ENCODE measurements around the gene SHANK2. TPM values are rescaled to one million over a fixed set of nuclear protein-coding genes. Genes with fewer than 3 reads are reported as not detected.
A peak's percentile ranks its signal among the peaks of the same experiment; 100 is the strongest.

The SHANK2 gene
- total RNA-seq, 5 donors from 2014 or later (not counting 1 experiment from before 2014, with no cell fraction given): 0.15 to 0.60 (median 0.49) TPM; not detected in 2

DNA sequence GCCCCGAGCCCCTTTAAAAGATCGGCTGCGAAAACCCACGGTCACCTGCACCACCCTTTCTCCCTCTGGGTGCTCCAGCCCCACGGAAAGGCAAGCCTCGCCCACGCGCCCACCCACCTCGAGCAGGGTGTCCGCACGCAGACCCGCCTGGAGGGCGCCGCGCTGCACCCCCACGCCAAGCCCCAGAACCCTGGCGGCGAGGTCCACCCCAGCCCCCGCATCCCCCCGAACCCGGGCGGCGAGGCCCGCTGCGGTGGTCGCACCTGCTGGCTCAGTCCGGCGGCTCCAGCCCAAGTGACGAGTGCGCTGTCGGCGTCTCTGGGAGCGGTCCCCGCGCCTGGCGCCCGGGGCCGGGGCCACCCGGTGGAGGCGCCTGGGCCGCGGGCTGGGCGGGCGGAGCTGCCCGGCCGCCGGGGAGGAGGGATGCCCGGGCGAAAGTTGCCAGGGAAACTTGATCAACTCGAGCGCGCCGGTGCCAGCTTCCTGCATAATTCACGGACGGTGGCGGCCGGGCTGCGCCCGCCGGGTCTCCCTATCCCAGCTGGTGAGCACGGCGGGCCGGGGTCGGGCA is 1.1 kb downstream of the SHANK2 start:
- Mint-ChIP-seq H3K9me3 (no peaks in the 10 kb centered on the region), H3K4me3 (peak overlapping the region in 1 of 3 donors; percentile 42), H3K27ac (no peak overlapping the region), H3K4me1 (peaks cover 0 to 10% (median 6%) of the 10 kb centered on the region in 3 donors), H3K27me3 (peaks cover 43 to 68% of the 10 kb centered on the region in 2 donors), H3K36me3 (no peaks in the 10 kb centered on the region)
- Histone ChIP-seq H3K27me3 (replicated peaks in 1 of 2; ENCODE audit: control insufficient read depth in 2 of 2, extremely low read depth in 1 of 2, insufficient read depth in 2 of 2, low read length in 1 of 2) (peaks cover 3 to 71% of the 10 kb centered on the region in 2 experiments), H3K9me3 (no peaks in the 10 kb centered on the region), H3K4me1 (ENCODE audit: control insufficient read depth in 1 of 2, extremely low read depth in 1 of 2, insufficient read depth in 2 of 2, low read length in 2 of 2) (peaks cover 0 to 4% of the 10 kb centered on the region in 2 experiments), H3K27ac (ENCODE audit: low read length) (no peak overlapping the region), H3K4me3 (ENCODE audit: control insufficient read depth in 1 of 2, extremely low read depth in 1 of 2, low read length in 1 of 2) (no peak overlapping the region), H3K36me3 (ENCODE audit: control insufficient read depth in 2 of 2, extremely low read depth in 1 of 2, insufficient read depth in 1 of 2, low read length in 1 of 2) (no peaks in the 10 kb centered on the region)
- ChIA-PET CTCF (no interaction called here), POLR2A (interaction anchor here in 1 of 2 donors (0.5 kb wide), 1 partner anchor 683 kb away, joined by 5 read pairs; no protein-coding TSS in a partner anchor)
- ATAC-seq (replicated peaks in 1 of 4) (no peak), DNase-seq (no peak)
- WGBS (ENCODE audit: insufficient coverage): 4% methylated on average over 64 of the region's 64 CpGs

DNA sequence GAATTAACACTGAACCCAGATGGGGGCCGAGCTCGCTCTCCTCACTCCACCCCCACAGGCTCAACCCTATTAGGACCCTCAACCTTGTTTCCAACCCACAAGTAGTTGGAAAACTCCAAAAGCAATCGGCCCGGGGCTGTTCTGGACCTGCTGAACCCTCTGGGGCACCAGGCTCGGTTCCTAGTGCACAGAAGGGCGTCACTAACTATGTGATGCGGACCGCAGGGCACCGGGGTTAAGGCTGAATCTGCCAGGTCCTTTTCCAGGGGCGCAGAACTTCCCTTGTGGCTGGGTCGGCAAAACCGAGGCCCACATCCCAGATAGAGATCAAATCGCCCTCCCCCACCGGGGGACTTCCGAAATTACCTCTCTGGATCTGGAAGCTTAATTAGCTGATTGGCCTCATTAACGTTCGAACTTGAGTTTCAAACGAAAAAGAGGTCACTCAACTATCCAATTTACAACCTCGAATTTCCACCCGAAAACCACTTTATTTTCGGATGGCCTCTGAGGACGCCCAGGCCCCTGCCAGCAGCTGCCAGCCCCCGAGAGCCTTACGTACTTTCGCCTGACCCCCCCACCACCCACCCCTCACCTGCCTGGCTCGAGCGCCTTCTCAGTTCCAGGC is 1.7 kb downstream of the SHANK2 start:
- H3K4me1 ChIP-seq (ENCODE audit: control insufficient read depth in 1 of 2, extremely low read depth in 1 of 2, insufficient read depth in 2 of 2, low read length in 2 of 2): peaks cover 0 to 4% of the 10 kb centered on the region in 2 experiments
- no peaks in the 10 kb centered on the region for H3K9me3 Mint-ChIP-seq
- DNase-seq (no peak), ATAC-seq (replicated peaks in 1 of 4) (no peak)
- no peaks in the 10 kb centered on the region for H3K36me3 Mint-ChIP-seq
- no peaks in the 10 kb centered on the region for H3K36me3 ChIP-seq (ENCODE audit: control insufficient read depth in 2 of 2, extremely low read depth in 1 of 2, insufficient read depth in 1 of 2, low read length in 1 of 2)
- no peaks in the 10 kb centered on the region for H3K9me3 ChIP-seq
- no peak overlapping the region for H3K27ac Mint-ChIP-seq
- H3K27me3 Mint-ChIP-seq: peaks cover 41 to 67% of the 10 kb centered on the region in 2 donors
- ChIA-PET POLR2A (interaction anchor here in 1 of 2 donors (0.5 kb wide), 1 partner anchor 682 kb away, joined by 5 read pairs; no protein-coding TSS in a partner anchor), CTCF (no interaction called here)
- H3K27me3 ChIP-seq (replicated peaks in 1 of 2; ENCODE audit: control insufficient read depth in 2 of 2, extremely low read depth in 1 of 2, insufficient read depth in 2 of 2, low read length in 1 of 2): peaks cover 3 to 71% of the 10 kb centered on the region in 2 experiments
- peak overlapping the region in 1 of 3 donors; percentile 42 for H3K4me3 Mint-ChIP-seq
- no peak overlapping the region for H3K27ac ChIP-seq (ENCODE audit: low read length)
- H3K4me1 Mint-ChIP-seq: peaks cover 0 to 10% (median 6%) of the 10 kb centered on the region in 3 donors
- WGBS (ENCODE audit: insufficient coverage): 15% methylated on average over 27 of the region's 27 CpGs
- H3K4me3 ChIP-seq (ENCODE audit: control insufficient read depth in 1 of 2, extremely low read depth in 1 of 2, low read length in 1 of 2): no peak overlapping the region

- H3K27ac Mint-ChIP-seq: no peak overlapping the region
Measured at GRCh38 chr11:71249301-71249700, 3.1 kb downstream of the SHANK2 start.

DNA sequence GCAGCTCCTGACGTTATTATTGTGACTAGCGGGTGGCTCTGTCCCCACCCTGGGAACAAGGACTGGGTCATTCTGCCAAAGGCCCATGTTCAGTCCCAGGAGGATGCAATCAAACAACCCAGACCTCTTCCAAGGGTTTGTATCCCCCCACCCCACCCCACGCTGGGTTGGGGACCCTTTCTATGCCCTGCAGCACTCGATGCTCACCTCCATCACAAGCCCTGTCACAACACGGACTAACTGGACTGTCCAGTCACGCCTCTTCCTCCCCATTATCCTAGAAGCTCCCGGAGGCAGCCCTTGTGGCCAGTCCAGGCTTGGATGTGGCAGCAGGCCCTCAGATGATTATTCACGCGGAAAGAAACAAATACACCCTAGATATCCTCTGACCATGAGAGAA is 3.7 kb downstream of the SHANK2 start:
- peaks cover 0 to 10% (median 6%) of the 10 kb centered on the region in 3 donors for H3K4me1 Mint-ChIP-seq
- no peaks in the 10 kb centered on the region for H3K36me3 ChIP-seq (ENCODE audit: control insufficient read depth in 2 of 2, extremely low read depth in 1 of 2, insufficient read depth in 1 of 2, low read length in 1 of 2)
- WGBS (ENCODE audit: insufficient coverage): 64% methylated on average over 5 of the region's 9 CpGs
- peaks cover 0 to 4% of the 10 kb centered on the region in 2 experiments for H3K4me1 ChIP-seq (ENCODE audit: control insufficient read depth in 1 of 2, extremely low read depth in 1 of 2, insufficient read depth in 2 of 2, low read length in 2 of 2)
- no peak overlapping the region for H3K4me3 ChIP-seq (ENCODE audit: control insufficient read depth in 1 of 2, extremely low read depth in 1 of 2, low read length in 1 of 2)
- H3K27ac Mint-ChIP-seq: no peak overlapping the region
- peaks cover 24 to 53% of the 10 kb centered on the region in 2 donors for H3K27me3 Mint-ChIP-seq
- ChIA-PET POLR2A (no interaction called here), CTCF (no interaction called here)
- H3K9me3 Mint-ChIP-seq: no peaks in the 10 kb centered on the region
- ATAC-seq (replicated peaks in 1 of 4) (no peak), DNase-seq (no peak)
- no peak overlapping the region for H3K27ac ChIP-seq (ENCODE audit: low read length)
- H3K4me3 Mint-ChIP-seq: no peak overlapping the region
- peaks cover 0 to 62% of the 10 kb centered on the region in 2 experiments for H3K27me3 ChIP-seq (replicated peaks in 1 of 2; ENCODE audit: control insufficient read depth in 2 of 2, extremely low read depth in 1 of 2, insufficient read depth in 2 of 2, low read length in 1 of 2)
- no peaks in the 10 kb centered on the region for H3K36me3 Mint-ChIP-seq
- H3K9me3 ChIP-seq: no peaks in the 10 kb centered on the region

More at GRCh38 chr11:71249301-71249700, 3.1 kb downstream of the SHANK2 start:
- H3K9me3 Mint-ChIP-seq: no peaks in the 10 kb centered on the region
- H3K4me3 Mint-ChIP-seq: no peak overlapping the region
- peaks cover 0 to 65% of the 10 kb centered on the region in 2 experiments for H3K27me3 ChIP-seq (replicated peaks in 1 of 2; ENCODE audit: control insufficient read depth in 2 of 2, extremely low read depth in 1 of 2, insufficient read depth in 2 of 2, low read length in 1 of 2)
- no peaks in the 10 kb centered on the region for H3K36me3 ChIP-seq (ENCODE audit: control insufficient read depth in 2 of 2, extremely low read depth in 1 of 2, insufficient read depth in 1 of 2, low read length in 1 of 2)
- H3K4me1 Mint-ChIP-seq: peaks cover 0 to 10% (median 6%) of the 10 kb centered on the region in 3 donors
- 77% methylated on average over 3 of the region's 6 CpGs for WGBS (ENCODE audit: insufficient coverage)
- H3K27me3 Mint-ChIP-seq: peaks cover 31 to 57% of the 10 kb centered on the region in 2 donors
- no peak overlapping the region for H3K4me3 ChIP-seq (ENCODE audit: control insufficient read depth in 1 of 2, extremely low read depth in 1 of 2, low read length in 1 of 2)
- H3K36me3 Mint-ChIP-seq: no peaks in the 10 kb centered on the region
- POLR2A ChIA-PET: no interaction called here
- H3K9me3 ChIP-seq: no peaks in the 10 kb centered on the region
- H3K4me1 ChIP-seq (ENCODE audit: control insufficient read depth in 1 of 2, extremely low read depth in 1 of 2, insufficient read depth in 2 of 2, low read length in 2 of 2): peaks cover 0 to 4% of the 10 kb centered on the region in 2 experiments
- ATAC-seq (replicated peaks in 1 of 4) (no peak), DNase-seq (no peak)
- no peak overlapping the region for H3K27ac ChIP-seq (ENCODE audit: low read length)
- CTCF ChIA-PET: no interaction called here

GRCh38 chr11:71248251-71248570 is 4.2 kb downstream of the SHANK2 start:
- Mint-ChIP-seq H3K4me1 (peaks cover 0 to 7% (median 6%) of the 10 kb centered on the region in 3 donors), H3K4me3 (no peak overlapping the region)
- no peak for DNase-seq

DNA sequence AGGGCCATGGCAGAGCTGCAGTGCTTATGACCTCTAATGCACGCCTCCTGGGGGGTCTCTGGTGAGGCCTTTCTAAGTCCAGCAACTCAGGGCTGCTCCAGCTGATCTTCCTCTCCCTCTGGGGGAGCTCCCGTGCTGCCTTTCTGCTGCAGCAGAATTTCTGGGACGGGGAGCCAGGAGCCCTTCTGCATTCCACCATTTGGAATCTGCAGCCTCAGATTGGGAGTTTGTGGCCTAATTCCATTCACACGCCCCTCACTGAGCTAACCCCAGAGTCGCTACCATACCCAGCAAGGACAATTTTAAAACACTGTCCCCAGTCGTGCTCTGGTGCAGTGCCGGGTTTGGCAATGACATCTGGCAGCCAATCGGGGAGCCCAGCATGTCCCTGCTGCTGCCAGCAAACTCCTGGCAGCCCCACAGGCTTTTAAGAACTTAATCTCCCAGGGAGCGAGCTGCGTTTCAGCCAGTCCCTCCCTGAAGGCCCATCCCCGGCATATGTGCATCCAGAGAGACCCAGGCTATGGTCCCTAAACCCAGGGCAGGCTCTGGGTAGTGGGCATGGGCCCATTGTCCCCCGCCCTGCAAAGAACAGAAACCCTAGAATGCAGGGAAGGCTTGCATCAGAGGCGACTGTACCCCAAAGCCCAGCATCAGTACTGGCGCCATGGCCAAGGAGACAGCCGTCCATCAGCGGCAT is 4.7 kb downstream of the SHANK2 start:
- no peak for ATAC-seq (replicated peaks in 1 of 4)
- Mint-ChIP-seq H3K4me3 (no peak overlapping the region), H3K27me3 (peaks cover 24 to 47% of the 10 kb centered on the region in 2 donors), H3K27ac (no peak overlapping the region), H3K4me1 (peaks cover 0 to 7% (median 6%) of the 10 kb centered on the region in 3 donors), H3K36me3 (no peaks in the 10 kb centered on the region), H3K9me3 (no peaks in the 10 kb centered on the region)
- no peak overlapping the region for H3K27ac ChIP-seq (ENCODE audit: low read length)
- H3K9me3 ChIP-seq: no peaks in the 10 kb centered on the region
- H3K4me3 ChIP-seq (ENCODE audit: control insufficient read depth in 1 of 2, extremely low read depth in 1 of 2, low read length in 1 of 2): no peak overlapping the region
- WGBS (ENCODE audit: insufficient coverage): 50% methylated on average over 16 of the region's 16 CpGs
- ChIA-PET POLR2A (no interaction called here), CTCF (no interaction called here)
- H3K27me3 ChIP-seq (replicated peaks in 1 of 2; ENCODE audit: control insufficient read depth in 2 of 2, extremely low read depth in 1 of 2, insufficient read depth in 2 of 2, low read length in 1 of 2): peaks cover 0 to 55% of the 10 kb centered on the region in 2 experiments
- H3K4me1 ChIP-seq (ENCODE audit: control insufficient read depth in 1 of 2, extremely low read depth in 1 of 2, insufficient read depth in 2 of 2, low read length in 2 of 2): peaks cover 0 to 4% of the 10 kb centered on the region in 2 experiments
- no peak for DNase-seq
- no peaks in the 10 kb centered on the region for H3K36me3 ChIP-seq (ENCODE audit: control insufficient read depth in 2 of 2, extremely low read depth in 1 of 2, insufficient read depth in 1 of 2, low read length in 1 of 2)

More at GRCh38 chr11:71248251-71248570, 4.2 kb downstream of the SHANK2 start:
- H3K4me3 ChIP-seq (ENCODE audit: control insufficient read depth in 1 of 2, extremely low read depth in 1 of 2, low read length in 1 of 2): no peak overlapping the region
- ATAC-seq (replicated peaks in 1 of 4): no peak
- peaks cover 0 to 4% of the 10 kb centered on the region in 2 experiments for H3K4me1 ChIP-seq (ENCODE audit: control insufficient read depth in 1 of 2, extremely low read depth in 1 of 2, insufficient read depth in 2 of 2, low read length in 2 of 2)
- no peak overlapping the region for H3K27ac ChIP-seq (ENCODE audit: low read length)
- POLR2A ChIA-PET: no interaction called here
- no peaks in the 10 kb centered on the region for H3K9me3 ChIP-seq
- no peak overlapping the region for H3K27ac Mint-ChIP-seq
- peaks cover 20 to 48% of the 10 kb centered on the region in 2 donors for H3K27me3 Mint-ChIP-seq
- no peaks in the 10 kb centered on the region for H3K36me3 ChIP-seq (ENCODE audit: control insufficient read depth in 2 of 2, extremely low read depth in 1 of 2, insufficient read depth in 1 of 2, low read length in 1 of 2)
- CTCF ChIA-PET: no interaction called here
- H3K9me3 Mint-ChIP-seq: no peaks in the 10 kb centered on the region
- peaks cover 0 to 60% of the 10 kb centered on the region in 2 experiments for H3K27me3 ChIP-seq (replicated peaks in 1 of 2; ENCODE audit: control insufficient read depth in 2 of 2, extremely low read depth in 1 of 2, insufficient read depth in 2 of 2, low read length in 1 of 2)
- no peaks in the 10 kb centered on the region for H3K36me3 Mint-ChIP-seq
- 86% methylated on average over 8 of the region's 13 CpGs for WGBS (ENCODE audit: insufficient coverage)

Measured in T-cell (primary cell).